H1 (cell line): Measurements from ENCODE around the gene WWC1. TPM values are rescaled to one million over a fixed set of nuclear protein-coding genes. Genes with fewer than 3 reads are reported as not detected.
"Not testable (repeated sequence)": the region's sequence is repeated elsewhere in the genome, so short reads cannot be mapped to it uniquely, and the experiment has no call there.

ENCODE experiments used
- CTCF ChIA-PET: fragments of 300-600 bp; sonication (Branson Sonifier 250); formaldehyde crosslinking; loops from one replicate; lab custom pipeline; 2021; ENCODE audit not compliant: partially characterized antibody; lab: Charles Lee
- POLR2A ChIA-PET: fragments of 300-600 bp; sonication (Branson Sonifier 250); formaldehyde crosslinking; loops from one replicate; lab custom pipeline; 2021; ENCODE audit warnings: inconsistent platforms; ENCODE audit not compliant: partially characterized antibody; lab: Charles Lee
- DNase-seq, 2 experiments: peaks; one replicate each; pipeline versions ENCODE4 v3.0.0 to v3.0.0-alpha.2; 2010 to 2022; ENCODE audit warnings: low spot score in 2 of 2, low read depth in 1 of 2, mixed read lengths in 1 of 2
- FAIRE-seq: peaks from 2 replicates; lab custom pipeline; 2011; peaks lifted over from hg19 to GRCh38; lab: Jason Lieb, UNC
- H2AFZ ChIP-seq: 2 replicates; pipeline ENCODE4 v1.8.1; 2012; ENCODE audit warnings: low read length, inconsistent platforms
- H2AK5ac ChIP-seq: 2 replicates; pipeline ENCODE4 v1.6.1; 2013; ENCODE audit warnings: low read depth, low read length
- H2BK120ac ChIP-seq: replicated peaks from 2 replicates; pipeline ENCODE3; 2013; ENCODE audit warnings: low read depth, low read length, inconsistent platforms
- H2BK12ac ChIP-seq: 2 replicates; pipeline ENCODE4 v1.6.1; 2013; ENCODE audit warnings: low read depth, low read length
- H2BK15ac ChIP-seq: 2 replicates; pipeline ENCODE4 v1.6.1; 2013; ENCODE audit warnings: low read length
- H2BK20ac ChIP-seq: 2 replicates; pipeline ENCODE4 v1.6.1; 2013; ENCODE audit warnings: low read length
- H2BK5ac ChIP-seq: 2 replicates; pipeline ENCODE4 v1.6.1; 2013; ENCODE audit warnings: low read depth, low read length
- H3K14ac ChIP-seq: 2 replicates; pipeline ENCODE4 v1.6.1; 2013; ENCODE audit warnings: inconsistent platforms; ENCODE audit not compliant: insufficient read length
- H3K18ac ChIP-seq: 2 replicates; pipeline ENCODE4 v1.6.1; 2013; ENCODE audit warnings: low read length; ENCODE audit errors: extremely low read depth
- H3K23ac ChIP-seq: 2 replicates; pipeline ENCODE4 v1.6.1; 2013; ENCODE audit warnings: inconsistent platforms; ENCODE audit not compliant: insufficient read length
- H3K23me2 ChIP-seq: 2 replicates; pipeline ENCODE4 v1.6.1; 2013; ENCODE audit warnings: low read depth, low read length
- H3K27ac ChIP-seq: 2 replicates; pipeline ENCODE4 v1.6.1; 2011; ENCODE audit warnings: low read depth, low read length, inconsistent platforms
- H3K27me3 ChIP-seq, 4 experiments: replicated peaks in 1 of 4; 1 replicate in 1 of 4; 2 replicates in 3 of 4; pipeline versions ENCODE4 v1.6.1 to v1.8.1; 2011 to 2013; ENCODE audit warnings: low read length in 3 of 4, mild to moderate bottlenecking in 3 of 4, inconsistent platforms in 2 of 4, mixed read lengths in 2 of 4, moderate library complexity in 1 of 4; ENCODE audit not compliant: control insufficient read depth in 3 of 4, insufficient read depth in 3 of 4; ENCODE audit errors: extremely low read depth in 1 of 4
- H3K36me3 ChIP-seq, 4 experiments: 2 replicates each; pipeline versions ENCODE4 v1.6.1 to v1.8.1; 2011 to 2013; ENCODE audit warnings: mild to moderate bottlenecking in 4 of 4, low read length in 3 of 4, moderate library complexity in 2 of 4, control low read depth in 1 of 4, inconsistent platforms in 1 of 4; ENCODE audit not compliant: insufficient read depth in 4 of 4, control insufficient read depth in 2 of 4
- H3K4ac ChIP-seq: replicated peaks from 2 replicates; pipeline ENCODE3; 2013; ENCODE audit warnings: low read length, low read depth, mixed read lengths, inconsistent platforms; ENCODE audit not compliant: insufficient read length
- H3K4me1 ChIP-seq, 4 experiments: replicated peaks in 1 of 4; 1 replicate in 1 of 4; 2 replicates in 3 of 4; pipeline versions ENCODE4 v1.6.1 to v1.8.1; 2011 to 2013; ENCODE audit warnings: low read length in 3 of 4, inconsistent platforms in 2 of 4, mixed read lengths in 1 of 4; ENCODE audit not compliant: insufficient read depth in 4 of 4, control insufficient read depth in 3 of 4
- H3K4me2 ChIP-seq, 2 experiments: 2 replicates each; pipeline versions ENCODE4 v1.6.1 to v1.8.1; 2011 to 2013; ENCODE audit warnings: low read depth in 2 of 2, low read length in 2 of 2, control low read depth in 1 of 2, inconsistent platforms in 1 of 2, mild to moderate bottlenecking in 1 of 2; ENCODE audit not compliant: insufficient read depth in 1 of 2
- H3K4me3 ChIP-seq, 4 experiments: fragments of 200-600, 300-600 bp in 1 of 4; sonication (generic), shearing (Covaris generic), sonication (Bioruptor Twin) in 1 of 4; 2 replicates each; pipeline versions ENCODE4 v1.5.1 to v1.8.1; 2011 to 2016; ENCODE audit warnings: low read length in 4 of 4, low read depth in 3 of 4, control low read depth in 2 of 4, inconsistent platforms in 2 of 4, mild to moderate bottlenecking in 2 of 4, mixed read lengths in 1 of 4, moderate library complexity in 1 of 4; ENCODE audit not compliant: insufficient read depth in 2 of 4; ENCODE audit errors: extremely low read depth in 1 of 4
- H3K56ac ChIP-seq: replicated peaks from 2 replicates; pipeline ENCODE3; 2013; ENCODE audit warnings: low read depth, mild to moderate bottlenecking, mixed read lengths, low read length, inconsistent platforms; ENCODE audit not compliant: insufficient read length
- H3K79me1 ChIP-seq: 2 replicates; pipeline ENCODE4 v1.6.1; 2013; ENCODE audit warnings: low read depth, low read length, control low read depth
- H3K79me2 ChIP-seq, 2 experiments: 2 replicates each; pipeline versions ENCODE4 v1.6.1 to v1.8.1; 2012 to 2013; ENCODE audit warnings: low read length in 2 of 2, mild to moderate bottlenecking in 2 of 2, inconsistent platforms in 1 of 2; ENCODE audit not compliant: insufficient read depth in 2 of 2, control insufficient read depth in 1 of 2
- H3K9ac ChIP-seq, 4 experiments: replicated peaks in 1 of 4; 1 replicate in 1 of 4; 2 replicates in 3 of 4; pipeline versions ENCODE4 v1.6.1 to v1.8.1; 2011 to 2013; ENCODE audit warnings: low read depth in 3 of 4, low read length in 3 of 4, control low read depth in 2 of 4, mild to moderate bottlenecking in 2 of 4, moderate library complexity in 2 of 4, inconsistent platforms in 1 of 4; ENCODE audit errors: extremely low read depth in 1 of 4
- H3K9me3 ChIP-seq, 2 experiments: 2 replicates each; pipeline versions ENCODE4 v1.6.1 to v1.8.1; 2012 to 2013; ENCODE audit warnings: mild to moderate bottlenecking in 2 of 2, moderate library complexity in 2 of 2, control low read depth in 1 of 2, inconsistent platforms in 1 of 2, low read depth in 1 of 2, low read length in 1 of 2, mixed read lengths in 1 of 2; ENCODE audit not compliant: insufficient read depth in 2 of 2
- H4K20me1 ChIP-seq, 2 experiments: replicated peaks in 1 of 2; 2 replicates each; pipeline versions ENCODE3 to v1.8.1; 2011 to 2013; ENCODE audit warnings: inconsistent platforms in 2 of 2, low read length in 2 of 2, mild to moderate bottlenecking in 1 of 2; ENCODE audit not compliant: insufficient read depth in 2 of 2, control insufficient read depth in 1 of 2
- H4K5ac ChIP-seq: 2 replicates; pipeline ENCODE4 v1.6.1; 2013; ENCODE audit warnings: low read length, low read depth, mixed read lengths, inconsistent platforms; ENCODE audit not compliant: insufficient read length
- H4K8ac ChIP-seq: 2 replicates; pipeline ENCODE4 v1.8.0; 2013; ENCODE audit warnings: mild to moderate bottlenecking, moderate library complexity, low read length, inconsistent platforms; ENCODE audit not compliant: insufficient read depth; ENCODE audit errors: extremely low read depth
- H4K91ac ChIP-seq: replicated peaks from 2 replicates; pipeline ENCODE3; 2013; ENCODE audit warnings: low read length, mixed read lengths, inconsistent platforms; ENCODE audit not compliant: insufficient read length
- CTBP2 ChIP-seq: IDR thresholded peaks from 2 replicates; pipeline ENCODE4 v1.7.0; 2011; ENCODE audit warnings: borderline replicate concordance, mild to moderate bottlenecking, moderate library complexity, mixed read lengths, low read length; ENCODE audit not compliant: insufficient read depth, insufficient read length
- CTCF ChIP-seq, 3 experiments: IDR thresholded peaks; 1 replicate in 2 of 3; 2 replicates in 1 of 3; pipeline versions ENCODE4 v1.5.1 to v1.6.1; 2011; ENCODE audit warnings: low read length in 3 of 3, mild to moderate bottlenecking in 3 of 3, inconsistent platforms in 2 of 3, low read depth in 1 of 3, moderate library complexity in 1 of 3; ENCODE audit not compliant: insufficient read depth in 1 of 3; ENCODE audit errors: control extremely low read depth in 1 of 3
- KDM1A ChIP-seq: fragments of 200-600, 300-600 bp; sonication (generic); IDR thresholded peaks from 2 replicates; pipeline ENCODE4 v1.7.1; 2016; ENCODE audit warnings: mild to moderate bottlenecking, low read length, borderline replicate concordance
- POLR2AphosphoS5 ChIP-seq: IDR thresholded peaks from 2 replicates; pipeline ENCODE4 v1.6.1; 2011; ENCODE audit warnings: low read depth, low read length
- POU5F1 ChIP-seq: IDR thresholded peaks from 2 replicates; pipeline ENCODE4 v1.6.1; 2011; ENCODE audit warnings: low read depth, mild to moderate bottlenecking, low read length, moderate library complexity
- TAF7 ChIP-seq: optimal IDR thresholded peaks from 2 replicates; pipeline ENCODE3; 2011; ENCODE audit warnings: low read depth, mild to moderate bottlenecking, inconsistent platforms, low read length, moderate library complexity, borderline replicate concordance
- WGBS, 2 experiments: shearing (Covaris generic) in 1 of 2; methylation state at CpG; one replicate each; pipeline versions ENCODE4 v1.1.6 to v1.1.7; 2013 to 2015; ENCODE audit warnings: low lambda C conversion rate in 2 of 2, mixed read lengths in 2 of 2, inconsistent platforms in 1 of 2, low coverage in 1 of 2, missing lambda C conversion rate in 1 of 2; ENCODE audit not compliant: insufficient replicate concordance in 2 of 2, insufficient coverage in 1 of 2, insufficient read length in 1 of 2; ENCODE audit errors: extremely low coverage in 1 of 2, missing lambda C conversion rate in 1 of 2; 5-methylcytosine and 5-hydroxymethylcytosine counted together
- polyA plus RNA-seq, 7 experiments: library from polyadenylated mRNA; depleted of rRNA in 3 of 7; stranded (reverse) in 5 of 7; unstranded in 2 of 7; fragments of >200 nt in 5 of 7; fragments of 200-250 nt in 2 of 7; gene quantifications; 1 replicate in 5 of 7; 2 replicates in 1 of 7; 4 replicates in 1 of 7; pipeline versions ENCODE4 v1.2.1 to v1.2.3, GENCODE V29; 2011 to 2013; ENCODE audit warnings: missing spikeins in 2 of 7, mixed read lengths in 2 of 7
- total RNA-seq: library from RNA; stranded (reverse); fragmentation: NEBNext Ultra II Directional; extraction: Animal tissue kit (Norgen Biotek cat#: 25700); gene quantifications from 2 replicates; pipeline ENCODE4 v1.2.1, GENCODE V29; 2021

WWC1 gene
- total and polyA plus RNA-seq, 2 of the 8 experiments (the other 6 are each of a cell fraction or from before 2014, with no cell fraction given), result 16.4 to 41.1 TPM

- TF ChIP-seq CTCF (IDR thresholded peaks at IDR 0.05; ENCODE audit: control extremely low read depth in 1 of 3, insufficient read depth in 1 of 3, low read depth in 1 of 3, low read length in 3 of 3) (peak; percentile 54 to 66 (median 62)), POLR2AphosphoS5 (no peak), CTBP2 (no peak), KDM1A (peak; percentile 96), TAF7 (no peak), POU5F1 (no peak)
Observed at GRCh38 chr5:168339109-168339771, 47.8 kb downstream of the WWC1 start (continued).

- H3K4ac ChIP-seq, H2BK15ac ChIP-seq, H3K27ac ChIP-seq, H2BK12ac ChIP-seq, POLR2A ChIA-PET, H3K23ac ChIP-seq, H3K9ac ChIP-seq, H3K18ac ChIP-seq, H2AK5ac ChIP-seq, H2BK20ac ChIP-seq, H3K4me2 ChIP-seq, H2BK5ac ChIP-seq, H3K27me3 ChIP-seq, H4K20me1 ChIP-seq, H4K91ac ChIP-seq, H3K9me3 ChIP-seq, H2AFZ ChIP-seq, H2BK120ac ChIP-seq, FAIRE-seq, H4K8ac ChIP-seq, H4K5ac ChIP-seq, H3K23me2 ChIP-seq, H3K14ac ChIP-seq, H3K36me3 ChIP-seq, H3K56ac ChIP-seq, DNase-seq, H3K4me3 ChIP-seq: not testable (repeated sequence)
- CTCF ChIA-PET, result interaction anchor here (0.7 to 2.1 kb wide), 9 partner anchors 12 to 70 kb away, joined by 3 to 11 read pairs (median 4); no protein-coding TSS in a partner anchor
- Histone ChIP-seq H3K79me2 (peaks cover 0 to 60% of the 10 kb centered on the region in 2 experiments; a peak in 3 of 4 replicates), H3K4me1 (peaks cover 7 to 24% (median 17%) of the 10 kb centered on the region in 4 experiments), H3K79me1 (peaks cover 18% of the 10 kb centered on the region)
- WGBS, 2 experiments, result 65% methylated on average over 3 of the region's 3 CpGs; no CpG with 5 or more reads in 1 of the 2 experiments
Observed at GRCh38 chr5:168339772-168340140, 48.3 kb downstream of the WWC1 start.
